HG02840 (cell line): ENCODE results near the gene NPIPA2.
A peak's percentile ranks its signal among the peaks of the same experiment; 100 is the strongest.
"Not testable (repeated sequence)": the region's sequence is repeated elsewhere in the genome, so short reads cannot be mapped to it uniquely, and the experiment has no call there.

Experiments used
- ATAC-seq: cut with Tn5 transposase; IDR thresholded peaks from one replicate; pipeline ENCODE4 v1.9.1; 2021; ENCODE audit warnings: mild to moderate bottlenecking, moderate library complexity, moderate number of reproducible peaks; ENCODE audit not compliant: unreplicated experiment, low FRiP score

Gene NPIPA2

GRCh38 chr16:14742273-14743128, at the start of gene NPIPA2:
Gene NPIPA2, plus strand, starts transcription at chr16:14742533. Its CDS starts 5,533 bp downstream, at chr16:14748066.
- ATAC-seq: peak; percentile 88

GRCh38 chr16:14694129-14694528, 48.2 kb upstream of the NPIPA2 start, which contains the start of gene PLA2G10:
Gene PLA2G10, minus strand, starts transcription at chr16:14694308. Its CDS starts 79 bp downstream, at chr16:14694229.
- ATAC-seq: not testable (repeated sequence)

DNA sequence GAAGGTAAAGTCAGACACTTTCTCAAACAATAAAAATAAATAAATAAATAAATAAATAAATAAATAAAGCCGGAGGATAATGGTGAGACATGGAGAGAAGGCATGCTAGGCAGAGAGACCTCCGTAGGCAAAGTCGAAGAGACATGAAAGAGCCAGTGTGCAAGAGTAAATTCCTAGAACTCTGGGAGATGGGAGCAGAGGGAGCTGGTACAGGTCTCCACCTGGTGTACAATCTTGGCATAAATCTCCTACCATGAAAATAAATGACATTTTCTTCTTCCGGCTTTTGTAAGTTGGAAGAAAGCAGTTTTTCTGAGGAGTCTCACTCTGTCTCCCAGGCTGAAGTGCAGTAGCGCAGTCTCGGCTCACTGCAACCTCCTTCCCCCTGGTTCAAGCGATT, 40.5 kb upstream of the NPIPA2 start:
- ATAC-seq: not testable (repeated sequence)

- not testable (repeated sequence) for ATAC-seq
Observed at GRCh38 chr16:14702672-14703071, 39.7 kb upstream of the NPIPA2 start.

DNA sequence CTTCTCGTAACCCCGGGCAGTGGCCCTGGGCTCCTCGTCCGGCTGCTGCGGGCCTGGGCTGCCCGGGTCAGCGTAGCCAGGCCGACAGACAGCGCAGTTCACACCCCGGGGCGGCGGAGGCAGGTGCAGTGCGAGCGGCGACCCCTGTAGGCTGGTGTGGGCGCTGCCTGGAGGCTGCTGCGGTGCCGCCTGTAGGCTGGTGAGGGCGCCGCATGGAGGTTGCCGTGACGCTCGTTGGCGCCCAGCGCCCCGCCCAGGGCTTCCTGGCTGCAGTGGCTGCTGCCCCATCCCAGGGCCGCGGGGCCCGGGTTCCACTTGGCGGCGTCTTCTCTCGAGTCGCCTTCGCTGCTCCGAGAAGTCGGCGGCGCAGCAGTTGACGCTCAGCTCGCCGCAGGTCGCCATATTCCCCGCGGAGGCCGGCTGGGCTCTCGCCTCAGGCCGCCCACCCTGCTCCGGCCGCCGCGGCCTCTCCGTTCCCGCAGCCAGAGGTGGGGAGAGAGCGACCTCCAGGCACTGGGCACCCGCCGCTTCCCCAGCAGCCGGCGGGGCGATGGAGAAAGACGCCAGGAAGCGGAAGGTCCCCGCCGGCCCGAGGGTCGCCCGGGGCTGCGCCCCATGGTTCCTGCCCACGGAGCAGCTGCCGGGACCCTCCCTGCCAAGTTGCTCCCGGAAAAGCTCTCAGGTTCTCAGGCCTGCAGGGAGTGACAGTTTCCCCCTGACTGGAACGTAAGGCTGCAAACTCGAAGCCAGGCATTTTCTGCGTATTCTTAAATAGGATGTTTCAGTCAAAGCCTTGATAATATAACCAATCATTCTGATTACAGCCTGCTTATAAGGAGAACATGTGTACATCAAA, 38.9 kb upstream of the NPIPA2 start, which contains the start of gene NPIPA3:
Gene NPIPA3, plus strand, starts transcription at position 256 of the 856 bp plus-strand sequence. CDS start 5,533 bp downstream, outside the sequence.
- peak; percentile 91 for ATAC-seq

DNA sequence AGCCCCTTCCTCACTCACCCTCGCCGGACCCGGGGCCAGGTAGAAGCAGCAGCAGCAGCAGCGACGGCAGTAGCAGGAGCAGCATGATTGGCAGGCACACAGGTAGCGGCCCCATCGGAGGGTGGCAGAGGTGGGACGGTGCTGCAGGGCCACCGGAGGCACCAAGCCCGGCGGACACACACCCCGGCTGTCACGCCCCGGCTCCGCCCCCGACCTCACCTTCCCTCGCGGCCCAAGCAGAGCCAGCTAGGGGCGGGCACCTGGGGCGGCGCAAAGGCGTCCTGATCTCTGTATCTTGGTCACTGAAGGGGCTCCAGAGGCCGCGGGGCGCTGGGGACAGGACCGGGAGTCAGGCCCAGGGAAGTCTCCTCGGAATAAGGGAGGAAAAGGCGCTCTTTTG, 9.1 kb upstream of the NPIPA2 start:
- ATAC-seq: not testable (repeated sequence)

GRCh38 chr16:14740832-14741385, 1.4 kb upstream of the NPIPA2 start:
- not testable (repeated sequence) for ATAC-seq

DNA sequence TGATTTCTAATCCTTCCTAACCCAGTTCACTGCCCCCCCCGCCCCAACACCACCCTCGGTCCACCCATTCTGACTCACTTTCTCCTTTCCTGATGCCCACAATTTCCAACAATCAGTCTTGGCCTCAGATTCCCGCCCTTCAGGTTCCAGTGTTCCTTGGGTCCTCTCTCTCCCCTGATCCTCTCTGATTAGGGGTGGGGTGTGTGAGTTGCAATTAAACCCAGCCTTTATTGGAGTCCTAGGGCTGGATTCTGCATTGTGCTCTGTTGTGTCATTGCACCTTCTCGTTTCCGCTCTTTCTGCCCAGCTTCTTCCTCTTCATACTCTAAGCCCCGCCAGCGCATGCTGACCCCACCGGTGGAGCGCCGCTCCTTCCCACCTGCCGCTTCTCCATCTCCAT, 539 bp upstream of the NPIPA2 start:
- not testable (repeated sequence) for ATAC-seq

GRCh38 chr16:14773654-14774053, 31.3 kb downstream of the NPIPA2 start:
- not testable (repeated sequence) for ATAC-seq

- not testable (repeated sequence) for ATAC-seq
Observed at GRCh38 chr16:14775624-14776023, 33.3 kb downstream of the NPIPA2 start.

DNA sequence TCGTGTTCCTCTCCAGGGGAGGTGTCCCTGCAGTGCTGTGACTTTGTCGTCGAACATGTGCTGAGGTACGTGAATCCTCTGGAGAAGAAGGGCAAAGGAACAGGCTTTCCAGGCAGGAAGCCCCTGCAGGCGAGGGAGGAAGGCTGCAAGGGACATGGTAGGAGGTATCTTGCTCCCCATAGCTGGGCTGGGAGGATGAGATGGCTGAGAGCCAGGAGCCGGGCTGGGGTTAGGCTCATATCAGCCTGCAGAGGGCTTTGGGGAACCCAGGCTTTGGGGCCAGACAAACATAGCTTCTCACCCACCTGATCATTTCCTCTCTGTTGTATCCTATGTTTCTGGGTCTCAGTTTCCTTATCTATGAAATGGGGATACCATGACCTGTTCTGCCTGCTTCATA, 34.4 kb downstream of the NPIPA2 start:
- not testable (repeated sequence) for ATAC-seq

DNA sequence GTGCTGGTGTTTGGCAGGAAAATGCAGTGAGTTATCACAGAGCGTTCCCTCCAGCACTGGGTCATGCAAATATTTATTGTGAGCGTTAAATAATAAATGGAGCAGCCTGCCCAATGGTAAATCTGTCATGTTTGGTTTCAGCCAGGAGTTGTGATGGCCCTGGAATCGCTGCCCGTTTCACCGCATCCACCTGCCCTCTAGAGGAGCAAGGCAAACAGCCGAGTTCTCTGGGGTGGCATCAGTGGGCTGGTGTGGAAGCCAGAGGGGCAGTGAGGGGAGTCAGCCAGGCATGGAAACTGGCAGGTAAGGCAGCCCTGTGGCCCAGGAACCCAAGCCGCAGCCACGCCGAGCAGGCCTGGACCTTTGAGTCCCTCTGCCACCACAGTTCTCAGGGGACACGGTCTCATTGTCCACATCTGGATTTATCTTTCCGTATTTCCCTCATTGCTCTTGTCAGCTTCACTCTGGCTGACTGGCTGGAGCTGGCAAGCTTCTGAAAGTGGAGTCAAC, 37.1 kb downstream of the NPIPA2 start:
- not testable (repeated sequence) for ATAC-seq

GRCh38 chr16:14786180-14786579, 43.8 kb downstream of the NPIPA2 start:
- not testable (repeated sequence) for ATAC-seq

DNA sequence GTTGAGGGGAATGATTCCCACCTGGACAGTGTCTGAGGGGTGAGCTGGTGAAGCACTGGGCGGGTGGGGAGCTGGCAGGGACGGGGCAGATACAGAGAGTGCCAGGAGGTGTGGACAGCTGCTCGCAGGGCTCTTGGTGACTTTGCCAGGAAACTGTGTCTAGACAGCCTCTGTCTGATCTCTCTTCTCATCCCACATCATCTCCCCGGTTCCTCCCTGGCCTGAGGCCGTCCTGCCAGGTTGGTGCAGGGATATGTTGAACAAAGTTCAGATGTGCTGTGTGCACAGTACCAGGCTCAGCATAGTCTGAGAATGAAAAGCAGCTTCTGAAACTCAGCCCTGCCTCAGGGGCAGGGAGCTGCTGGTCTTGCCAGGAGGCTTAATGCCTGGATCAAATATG, 47.2 kb downstream of the NPIPA2 start:
- ATAC-seq: not testable (repeated sequence)

DNA sequence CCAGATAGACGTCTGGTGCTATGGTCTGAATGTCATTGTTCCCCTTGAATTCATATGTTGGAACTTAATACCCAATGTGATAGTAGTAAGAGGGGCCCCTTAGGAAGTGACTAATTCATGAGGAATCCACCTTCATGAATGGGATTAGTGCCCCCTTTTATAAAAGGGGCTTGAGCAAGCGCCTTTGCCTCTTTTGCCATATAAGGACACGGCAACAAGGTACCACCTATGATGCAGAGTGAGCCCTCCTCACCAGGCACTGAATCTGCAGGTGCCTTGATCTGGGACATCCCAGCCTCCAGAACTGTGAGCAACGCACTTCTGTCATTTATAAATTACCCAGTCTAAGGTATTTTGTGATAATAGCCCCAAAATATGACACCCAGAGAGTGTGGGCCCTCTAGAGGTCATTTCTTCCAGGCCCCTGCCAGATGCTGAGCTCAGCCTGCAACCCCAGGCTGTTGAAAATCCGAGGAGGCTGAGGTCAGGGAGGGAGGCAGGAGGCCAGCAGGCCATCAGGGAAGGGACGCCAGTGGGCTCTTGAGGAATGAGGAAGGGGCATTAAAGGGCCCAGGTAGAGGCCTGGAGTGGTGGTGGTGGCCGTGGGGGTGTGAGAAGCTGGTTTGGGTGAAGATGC, 48.1 kb downstream of the NPIPA2 start:
- not testable (repeated sequence) for ATAC-seq

- ATAC-seq: not testable (repeated sequence)
Observed at GRCh38 chr16:14792914-14793313, 50.6 kb downstream of the NPIPA2 start.

GRCh38 chr16:14797558-14797957, 55.2 kb downstream of the NPIPA2 start:
- ATAC-seq: not testable (repeated sequence)

DNA sequence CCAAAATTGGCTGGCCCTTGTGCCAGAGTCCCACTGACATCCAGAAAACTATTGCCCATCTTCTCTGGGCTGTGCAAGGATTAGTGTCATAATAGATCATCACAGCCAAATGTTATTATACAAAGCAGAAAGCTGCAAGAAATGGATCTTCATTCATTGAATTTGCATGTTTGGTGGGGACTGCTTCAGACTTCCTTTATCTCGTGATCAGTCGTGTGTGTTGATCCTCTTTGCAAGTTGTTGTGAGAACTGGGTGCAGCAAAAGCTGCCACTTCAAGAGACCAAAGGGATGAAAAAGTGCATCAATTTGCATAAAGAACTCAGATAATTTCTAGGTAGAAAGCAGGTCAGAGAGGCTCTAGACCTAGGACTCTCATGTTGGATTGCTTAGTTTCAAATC, 61.2 kb downstream of the NPIPA2 start:
- not testable (repeated sequence) for ATAC-seq

GRCh38 chr16:14807184-14807678, 64.9 kb downstream of the NPIPA2 start:
- not testable (repeated sequence) for ATAC-seq

GRCh38 chr16:14813890-14814289, 71.6 kb downstream of the NPIPA2 start:
- not testable (repeated sequence) for ATAC-seq
